T1000 (cell line): ENCODE measurements around the gene PIANP.
"Not testable (repeated sequence)": the region's sequence is repeated elsewhere in the genome, so short reads cannot be mapped to it uniquely, and the experiment has no call there.

Experiments used
- DNase-seq: peaks from one replicate; lab custom pipeline; 2025; ENCODE audit warnings: mixed read lengths; lab: John Stamatoyannopoulos, UW

Gene PIANP, protein sequence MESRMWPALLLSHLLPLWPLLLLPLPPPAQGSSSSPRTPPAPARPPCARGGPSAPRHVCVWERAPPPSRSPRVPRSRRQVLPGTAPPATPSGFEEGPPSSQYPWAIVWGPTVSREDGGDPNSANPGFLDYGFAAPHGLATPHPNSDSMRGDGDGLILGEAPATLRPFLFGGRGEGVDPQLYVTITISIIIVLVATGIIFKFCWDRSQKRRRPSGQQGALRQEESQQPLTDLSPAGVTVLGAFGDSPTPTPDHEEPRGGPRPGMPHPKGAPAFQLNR

GRCh38 chr12:6700646-6701051, at the start of gene PIANP:
TSS of gene PIANP (minus strand) at chr12:6700815. CDS start at chr12:6698061, 2,754 bp downstream.
- DNase-seq: peak; percentile 12

DNA sequence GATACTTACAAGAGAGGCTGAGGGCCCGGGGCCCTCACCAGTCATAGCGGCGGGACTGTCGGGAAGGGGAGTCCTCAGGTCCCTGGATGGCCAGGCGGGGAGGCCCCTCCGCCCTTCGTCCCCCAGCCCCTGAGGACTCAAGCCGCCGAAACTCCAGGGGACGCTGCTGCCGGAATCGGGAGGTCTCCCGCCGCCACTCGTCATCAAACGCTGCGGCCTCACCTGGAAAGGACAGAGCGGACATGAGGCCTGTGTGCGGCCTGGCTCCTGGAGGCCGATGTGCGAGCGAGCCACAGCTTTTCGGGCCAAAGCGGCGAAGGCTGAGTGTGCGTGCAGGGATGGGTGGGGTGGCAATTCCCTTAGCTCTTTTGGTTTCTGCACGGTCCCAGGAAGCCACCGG, 48.1 kb upstream of the PIANP start:
- DNase-seq: no peak

DNA sequence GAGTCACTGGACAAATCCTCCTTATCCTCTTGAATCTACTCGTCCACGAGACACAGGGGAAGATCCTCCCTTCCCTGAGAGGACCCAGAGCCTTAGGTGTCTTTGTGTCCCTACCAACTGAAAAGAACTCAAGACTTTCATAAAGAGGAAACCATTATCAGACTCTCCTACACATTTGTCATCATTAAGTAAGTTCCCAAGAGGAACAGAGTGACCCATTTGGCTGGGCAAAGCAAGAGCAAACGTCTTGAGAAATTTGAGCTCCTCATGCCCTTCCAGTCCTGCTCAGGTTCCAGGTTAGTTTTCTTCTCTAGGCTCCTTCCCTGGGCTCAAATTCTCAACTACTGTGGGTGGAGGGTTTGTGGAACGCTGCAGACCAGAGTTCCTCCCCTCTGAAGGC, 46.6 kb upstream of the PIANP start:
- no peak for DNase-seq

DNA sequence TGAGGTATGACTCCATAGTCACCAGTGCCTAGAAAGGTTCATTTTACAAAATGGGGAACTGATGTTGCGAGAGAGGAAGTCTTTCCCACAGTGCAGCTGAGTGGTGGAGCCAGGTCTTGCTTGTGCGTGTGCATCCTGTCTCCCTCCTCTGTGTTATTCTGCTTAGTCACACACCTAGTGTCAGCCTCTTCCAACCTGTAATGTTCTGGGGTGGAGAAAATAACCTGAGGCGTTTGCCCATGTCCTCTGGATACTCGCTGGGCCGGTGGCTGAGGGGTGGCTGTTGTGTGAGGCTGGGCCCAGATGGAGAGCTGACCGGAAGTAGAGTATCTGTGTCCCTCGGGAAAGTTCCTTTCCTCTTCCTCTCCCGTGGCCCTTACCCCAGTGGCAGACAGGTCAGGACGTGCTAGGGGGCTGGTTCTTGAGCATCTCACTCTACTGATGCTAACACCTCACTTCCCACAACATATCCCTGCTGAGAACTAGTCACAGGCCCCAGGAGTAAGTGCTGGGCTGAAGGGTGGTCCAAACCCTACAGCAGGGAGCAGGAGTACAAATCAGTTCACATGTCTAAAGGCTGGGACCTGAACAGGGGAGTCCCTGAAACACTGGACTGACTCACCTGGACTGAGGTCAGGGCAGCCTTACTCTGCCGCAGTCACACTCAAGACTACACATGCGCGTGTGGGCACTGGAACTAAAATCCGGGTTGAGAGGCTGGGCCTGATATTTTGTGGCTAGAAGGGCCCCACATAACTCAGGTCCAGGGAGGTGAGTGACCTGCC, 45.3 kb upstream of the PIANP start:
- DNase-seq: no peak

DNA sequence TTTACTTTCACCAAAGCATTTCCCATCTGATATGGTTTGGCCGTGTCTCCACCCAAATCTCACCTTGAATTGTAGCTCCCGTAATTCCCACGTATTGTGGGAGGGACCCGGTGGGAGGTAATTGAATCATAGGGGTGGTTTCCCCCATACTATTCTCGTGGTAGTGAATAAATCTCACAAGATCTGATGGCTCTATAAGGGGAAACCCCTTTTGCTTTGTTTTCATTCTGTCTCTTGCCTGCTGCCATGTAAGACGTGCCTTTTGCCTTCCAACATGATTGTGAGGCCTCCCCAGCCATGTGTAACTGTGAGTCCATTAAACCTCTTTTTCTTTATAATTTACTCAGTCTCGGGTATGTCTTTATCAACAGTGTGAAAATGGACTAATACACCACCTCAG, 42.7 kb upstream of the PIANP start:
- DNase-seq: not testable (repeated sequence)

- DNase-seq: no peak
These were observed 42.2 kb upstream of the PIANP start for GRCh38 chr12:6742834-6743233.

- DNase-seq: not testable (repeated sequence)
These were observed 41.5 kb upstream of the PIANP start for GRCh38 chr12:6742080-6742479.

DNA sequence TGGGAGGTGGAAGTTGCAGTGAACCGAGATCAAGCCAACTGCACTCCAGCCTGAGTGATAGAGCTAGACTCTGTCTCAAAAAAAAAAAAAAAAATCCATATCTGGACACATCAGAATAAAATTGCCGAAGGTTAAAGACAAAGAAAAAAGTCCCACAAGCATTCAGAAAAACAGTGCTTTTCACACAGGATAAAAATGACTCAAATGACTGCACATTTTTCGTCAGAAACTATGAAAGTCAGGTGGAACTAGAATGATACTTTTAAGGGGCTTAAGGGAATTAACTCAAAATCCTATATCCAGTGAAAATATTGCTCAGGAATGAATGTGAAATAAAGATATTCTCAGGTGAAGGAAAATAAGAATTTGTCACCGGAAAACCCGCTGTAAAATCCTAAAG, 36.1 kb upstream of the PIANP start:
- no peak for DNase-seq

DNA sequence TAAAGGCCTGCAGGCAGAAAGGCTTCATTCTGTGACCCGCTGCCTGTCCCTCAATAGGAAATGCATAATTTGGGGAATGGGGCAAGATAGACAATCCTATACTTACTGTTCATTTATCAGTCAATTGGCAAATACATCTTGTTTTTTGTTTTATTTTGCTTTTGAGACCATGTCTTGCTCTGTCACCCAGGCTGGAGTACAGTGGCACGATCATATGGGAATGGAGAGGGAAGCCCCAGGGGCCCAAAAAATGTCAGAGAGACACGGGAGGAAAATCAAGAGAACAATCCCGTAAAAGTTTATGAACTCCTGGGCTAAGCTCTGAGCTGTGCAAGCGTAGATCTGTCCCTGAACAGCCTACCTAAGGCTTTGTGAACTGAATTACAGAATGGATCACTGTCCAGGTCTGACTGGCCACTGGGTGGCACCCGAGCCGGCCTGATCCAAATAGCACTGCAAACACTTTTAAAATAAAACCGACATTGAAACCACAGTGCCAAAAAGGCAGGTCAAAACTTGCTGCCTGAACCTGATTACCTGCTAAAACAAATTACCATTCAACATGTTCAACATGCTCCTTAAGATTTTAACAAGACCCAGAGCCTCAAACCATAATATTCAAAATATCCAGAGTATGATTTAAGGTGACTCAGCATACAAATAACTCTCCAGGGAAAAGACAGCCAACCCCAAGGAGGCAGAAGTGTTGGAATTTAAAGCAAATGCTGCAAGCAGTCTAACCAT, 35.0 kb upstream of the PIANP start:
- DNase-seq: peak; percentile 4

- no peak for DNase-seq
These were observed 34.1 kb upstream of the PIANP start for GRCh38 chr12:6734506-6735387.

DNA sequence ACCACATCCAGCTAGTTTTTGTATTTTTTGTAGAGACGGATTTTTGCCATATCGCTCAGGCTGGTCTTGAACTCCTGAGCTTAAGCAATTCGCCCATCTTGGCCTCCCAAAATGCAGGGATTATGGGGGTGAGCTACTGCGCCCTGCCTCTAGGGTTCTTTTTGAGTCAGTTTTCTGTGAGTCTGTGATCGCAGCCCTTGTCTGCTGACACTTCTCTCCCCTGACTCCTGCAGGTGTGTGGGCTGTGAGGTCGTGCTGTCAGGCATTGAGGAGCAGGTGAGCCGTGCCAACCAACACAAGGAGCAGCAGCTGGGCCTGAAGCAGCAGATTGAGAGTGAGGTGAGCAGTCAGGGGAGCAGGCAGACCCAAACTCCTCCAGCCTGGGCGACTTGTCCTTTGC, 29.6 kb upstream of the PIANP start:
- no peak for DNase-seq

DNA sequence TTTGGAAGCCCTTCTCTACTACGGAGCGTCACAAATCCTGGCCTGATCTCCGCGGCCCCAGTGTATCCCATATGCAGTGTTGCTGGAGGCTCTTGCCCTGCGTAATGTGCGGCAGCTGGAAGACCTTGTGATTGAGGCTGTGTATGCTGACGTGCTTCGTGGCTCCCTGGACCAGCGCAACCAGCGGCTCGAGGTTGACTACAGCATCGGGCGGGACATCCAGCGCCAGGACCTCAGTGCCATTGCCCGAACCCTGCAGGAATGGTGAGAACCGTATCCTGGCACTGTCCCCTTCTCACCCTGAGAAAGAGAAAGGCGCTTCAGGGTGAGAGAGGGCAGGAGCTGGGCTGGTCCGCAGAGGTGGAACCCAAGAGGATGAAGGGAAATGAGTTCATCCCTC, 28.6 kb upstream of the PIANP start:
- DNase-seq: no peak

GRCh38 chr12:6725350-6725749, 24.7 kb upstream of the PIANP start:
- DNase-seq: no peak

DNA sequence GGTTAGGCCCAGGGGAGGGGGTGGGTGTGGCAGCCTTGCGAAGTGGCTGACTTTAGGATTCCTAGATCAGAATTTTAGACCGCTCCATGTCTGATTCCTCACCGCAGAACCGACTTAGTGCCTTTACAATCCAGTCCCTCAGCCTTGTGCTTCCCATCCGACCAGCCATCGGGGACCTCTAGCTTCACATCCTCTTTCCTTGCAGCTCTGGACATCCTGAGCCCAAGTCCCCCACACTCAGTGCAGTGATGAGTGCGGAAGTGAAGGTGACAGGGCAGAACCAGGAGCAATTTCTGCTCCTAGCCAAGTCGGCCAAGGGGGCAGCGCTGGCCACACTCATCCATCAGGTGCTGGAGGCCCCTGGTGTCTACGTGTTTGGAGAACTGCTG, 23.8 kb upstream of the PIANP start:
- no peak for DNase-seq

DNA sequence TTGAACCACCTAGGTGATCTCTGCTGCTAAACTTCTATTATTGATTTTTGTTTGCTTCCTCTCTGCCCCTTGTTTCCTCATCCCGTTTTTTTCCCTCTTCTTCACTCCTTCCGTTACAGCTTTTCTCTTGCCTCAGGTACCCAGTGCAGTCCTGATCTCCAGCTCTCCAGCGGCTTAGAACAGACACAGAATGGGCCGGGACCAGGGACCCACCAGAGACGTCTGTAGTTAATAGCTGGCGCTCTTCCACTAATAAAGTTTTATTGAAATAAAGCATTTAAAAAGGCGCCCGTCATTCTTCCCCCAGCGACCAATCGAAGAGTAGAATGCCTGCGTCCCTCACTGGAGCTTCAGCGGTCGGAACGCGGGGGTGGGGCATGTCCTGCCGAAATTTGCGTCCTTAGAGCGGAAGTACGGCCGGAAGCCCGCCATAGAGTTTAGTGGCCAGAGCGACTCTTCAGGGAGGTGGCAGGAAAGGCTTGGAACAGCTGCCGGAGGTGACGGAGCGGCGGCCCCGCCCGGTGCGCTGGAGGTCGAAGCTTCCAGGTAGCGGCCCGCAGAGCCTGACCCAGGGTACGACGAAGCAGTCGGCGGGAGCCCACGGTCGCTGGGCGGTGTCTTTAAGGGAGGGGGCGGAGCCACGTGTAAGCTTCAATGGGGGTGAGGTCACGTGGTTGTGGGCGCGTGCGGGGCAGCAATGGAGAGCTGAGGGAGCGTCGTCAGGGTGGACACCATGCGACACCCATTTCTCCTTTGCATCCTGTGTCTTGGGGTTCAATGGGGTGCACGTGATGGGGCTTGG, 23.2 kb upstream of the PIANP start, which contains the start of gene COPS7A:
Gene COPS7A (plus strand): TSS at position 440 of the 802 bp plus-strand sequence. CDS start 611 bp downstream, outside the sequence.
- DNase-seq: peak; percentile 96

GRCh38 chr12:6722863-6723262, 22.2 kb upstream of the PIANP start:
- DNase-seq: no peak

DNA sequence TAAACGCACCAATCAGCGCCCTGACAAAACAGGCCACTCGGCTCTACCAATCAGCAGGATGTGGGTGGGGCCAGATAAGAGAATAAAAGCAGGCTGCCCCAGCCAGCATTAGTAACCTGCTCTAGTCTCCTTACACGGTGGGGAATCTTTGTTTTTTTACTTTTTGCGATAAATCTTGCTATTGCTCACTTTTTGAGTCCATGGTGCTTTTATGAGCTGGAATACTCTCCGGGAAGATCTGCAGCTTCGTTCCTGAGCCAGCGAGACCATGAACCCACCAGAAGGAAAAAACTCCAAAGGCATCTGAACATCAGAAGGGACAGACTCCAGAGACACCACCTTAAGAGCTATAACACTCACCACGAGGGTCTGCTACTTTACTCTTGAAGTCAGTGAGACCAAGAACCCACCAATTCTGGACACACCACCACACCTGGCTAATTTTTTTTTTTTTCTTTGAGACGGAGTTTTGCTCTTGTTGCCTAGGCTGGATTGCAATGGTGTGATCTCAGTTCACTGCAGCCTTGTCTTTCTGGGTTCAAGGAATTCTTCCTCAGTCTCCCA, 16.3 kb upstream of the PIANP start:
- peak; percentile 67 for DNase-seq

DNA sequence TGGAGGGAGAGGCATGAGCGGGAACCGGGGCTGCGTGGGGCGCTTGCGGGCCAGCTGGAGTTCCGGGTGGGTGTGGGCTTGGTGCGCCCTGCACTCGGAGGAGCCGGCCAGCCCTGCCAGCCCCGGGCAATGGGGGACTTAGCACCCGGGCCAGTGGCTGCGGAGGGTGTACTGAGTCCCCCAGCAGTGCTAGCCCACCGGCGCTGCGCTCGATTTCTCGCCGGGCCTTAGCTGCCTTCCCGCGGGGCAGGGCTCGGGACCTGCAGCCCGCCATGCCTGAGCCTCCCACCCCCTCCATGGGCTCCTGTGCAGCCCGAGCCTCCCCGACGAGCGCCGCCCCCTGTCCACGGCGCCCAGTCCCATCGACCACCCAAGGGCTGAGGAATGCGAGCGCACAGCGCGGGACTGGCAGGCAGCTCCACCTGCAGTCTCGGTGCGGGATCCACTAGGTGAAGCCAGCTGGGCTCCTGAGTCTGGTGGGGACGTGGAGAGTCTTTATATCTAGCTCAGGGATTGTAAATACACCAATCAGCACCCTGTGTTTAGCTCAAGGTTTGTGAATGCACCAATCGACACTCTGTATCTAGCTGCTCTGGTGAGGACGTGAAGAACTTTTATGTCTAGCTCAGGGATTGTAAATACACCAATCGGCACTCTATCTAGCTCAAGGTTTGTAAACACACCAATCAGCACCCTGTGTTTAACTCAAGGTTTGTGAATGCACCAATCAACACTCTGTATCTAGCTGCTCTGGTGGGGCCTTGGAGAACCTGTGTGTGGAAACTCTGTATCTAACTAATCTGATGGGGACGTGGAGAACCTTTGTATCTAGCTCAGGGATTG, 15.6 kb upstream of the PIANP start:
- DNase-seq: not testable (repeated sequence)

- peak; percentile 58 for DNase-seq
These were observed 8.4 kb upstream of the PIANP start for GRCh38 chr12:6708960-6709394.
